MCF 10A (cell line): Measurements from ENCODE around the gene PDZD4. TPM values are rescaled to one million over a fixed set of nuclear protein-coding genes. Genes with fewer than 3 reads are reported as not detected.

ENCODE experiments used
- BruUV-seq: library from RNA; stranded (reverse); fragments of 400-500 nt; replicated peaks from 2 replicates; lab custom pipeline; 2021; lab: Mats Ljungman, UMichigan
- CTCF ChIA-PET: fragments of 300-600 bp; sonication (Branson Sonifier 250); formaldehyde crosslinking; extraction: SDS; loops from one replicate; lab custom pipeline; 2021; ENCODE audit warnings: antibody characterized with exemption, inconsistent platforms; lab: Yijun Ruan, JAX
- POLR2A ChIA-PET: fragments of 300-600, 350-650 bp; sonication (Branson Sonifier 250); formaldehyde crosslinking; extraction: SDS; loops from one replicate; lab custom pipeline; 2020; ENCODE audit warnings: antibody characterized with exemption, inconsistent platforms; lab: Yijun Ruan, JAX
- DNase-seq: peaks from one replicate; pipeline ENCODE4 v3.0.0-alpha.2; 2018; ENCODE audit not compliant: unreplicated experiment
- H3K27ac Mint-ChIP-seq: one replicate; pipeline ENCODE4 v1.8.0; 2022; ENCODE audit warnings: mild to moderate bottlenecking, low read depth, mixed read lengths; ENCODE audit not compliant: unreplicated experiment
- H3K27me3 Mint-ChIP-seq: one replicate; pipeline ENCODE4 v1.8.0; 2022; ENCODE audit warnings: mixed read lengths; ENCODE audit not compliant: insufficient read depth, unreplicated experiment
- H3K36me3 Mint-ChIP-seq: one replicate; pipeline ENCODE4 v1.8.0; 2022; ENCODE audit warnings: mild to moderate bottlenecking, moderate library complexity, mixed read lengths; ENCODE audit not compliant: insufficient read depth, unreplicated experiment
- H3K4me1 Mint-ChIP-seq: one replicate; pipeline ENCODE4 v1.8.0; 2022; ENCODE audit warnings: mixed read lengths; ENCODE audit not compliant: insufficient read depth, unreplicated experiment
- H3K4me3 Mint-ChIP-seq: one replicate; pipeline ENCODE4 v1.8.0; 2022; ENCODE audit warnings: mild to moderate bottlenecking, moderate library complexity, mixed read lengths; ENCODE audit not compliant: unreplicated experiment
- H3K9me3 Mint-ChIP-seq: one replicate; pipeline ENCODE4 v1.8.0; 2022; ENCODE audit warnings: mixed read lengths; ENCODE audit not compliant: unreplicated experiment
- intact Hi-C: fragments of 100-400 bp; cut with micrococcal nuclease; formaldehyde crosslinking; loops from 2 replicates; pipeline ENCODE4 v1.14.1; 2022
- total RNA-seq: library from RNA; stranded (reverse); gene quantifications from 2 replicates; pipeline ENCODE4 v1.2.3, GENCODE V29; 2022
- TF ChIP-seq, protein P1 (sequence below): fragments of 200-600 bp; IDR thresholded peaks from one replicate; pipeline ENCODE4 v1.8.0; 2022; ENCODE audit warnings: antibody characterized with exemption, mild to moderate bottlenecking; ENCODE audit not compliant: unreplicated experiment

PDZD4 gene
- total RNA-seq, 1 experiment from 2014 or later, result not detected

- ChIA-PET POLR2A (no interaction called here), CTCF (no interaction called here)
- DNase-seq, result no peak
- intact Hi-C loops, result no loop called here
- H3K36me3 Mint-ChIP-seq, result no peaks in the 10 kb centered on the region
- H3K4me3 Mint-ChIP-seq, result no peak overlapping the region
- no TSS peak for BruUV-seq
- H3K4me1 Mint-ChIP-seq, result no peaks in the 10 kb centered on the region
- no peak overlapping the region for H3K27ac Mint-ChIP-seq
- peaks cover 27% of the 10 kb centered on the region for H3K27me3 Mint-ChIP-seq
- TF ChIP-seq, protein P1, sequence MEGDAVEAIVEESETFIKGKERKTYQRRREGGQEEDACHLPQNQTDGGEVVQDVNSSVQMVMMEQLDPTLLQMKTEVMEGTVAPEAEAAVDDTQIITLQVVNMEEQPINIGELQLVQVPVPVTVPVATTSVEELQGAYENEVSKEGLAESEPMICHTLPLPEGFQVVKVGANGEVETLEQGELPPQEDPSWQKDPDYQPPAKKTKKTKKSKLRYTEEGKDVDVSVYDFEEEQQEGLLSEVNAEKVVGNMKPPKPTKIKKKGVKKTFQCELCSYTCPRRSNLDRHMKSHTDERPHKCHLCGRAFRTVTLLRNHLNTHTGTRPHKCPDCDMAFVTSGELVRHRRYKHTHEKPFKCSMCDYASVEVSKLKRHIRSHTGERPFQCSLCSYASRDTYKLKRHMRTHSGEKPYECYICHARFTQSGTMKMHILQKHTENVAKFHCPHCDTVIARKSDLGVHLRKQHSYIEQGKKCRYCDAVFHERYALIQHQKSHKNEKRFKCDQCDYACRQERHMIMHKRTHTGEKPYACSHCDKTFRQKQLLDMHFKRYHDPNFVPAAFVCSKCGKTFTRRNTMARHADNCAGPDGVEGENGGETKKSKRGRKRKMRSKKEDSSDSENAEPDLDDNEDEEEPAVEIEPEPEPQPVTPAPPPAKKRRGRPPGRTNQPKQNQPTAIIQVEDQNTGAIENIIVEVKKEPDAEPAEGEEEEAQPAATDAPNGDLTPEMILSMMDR, result no peak
- no peaks in the 10 kb centered on the region for H3K9me3 Mint-ChIP-seq
Measured at GRCh38 chrX:153814591-153815315, 15.6 kb downstream of the PDZD4 start.

- H3K27me3 Mint-ChIP-seq, result peaks cover 27% of the 10 kb centered on the region
- no peak overlapping the region for H3K4me3 Mint-ChIP-seq
- DNase-seq, result no peak
- H3K9me3 Mint-ChIP-seq, result peaks cover under 1% of the 10 kb centered on the region
- intact Hi-C loops, result no loop called here
- ChIA-PET CTCF (interaction anchor here (0.8 kb wide), 1 partner anchor 38 kb away, joined by 3 read pairs; no protein-coding TSS in a partner anchor), POLR2A (no interaction called here)
- TF ChIP-seq, protein P1, result no peak
- H3K27ac Mint-ChIP-seq, result no peak overlapping the region
- no peaks in the 10 kb centered on the region for H3K36me3 Mint-ChIP-seq
- BruUV-seq, result no TSS peak
- H3K4me1 Mint-ChIP-seq, result no peaks in the 10 kb centered on the region
Measured at GRCh38 chrX:153813161-153813560, 17.2 kb downstream of the PDZD4 start.

- CTCF ChIA-PET, result interaction anchor here (0.8 kb wide), 1 partner anchor 39 kb away, joined by 3 read pairs; no protein-coding TSS in a partner anchor
- peaks cover 8% of the 10 kb centered on the region for H3K9me3 Mint-ChIP-seq
- no peaks in the 10 kb centered on the region for H3K36me3 Mint-ChIP-seq
- H3K27ac Mint-ChIP-seq, result no peak overlapping the region
- H3K4me1 Mint-ChIP-seq, result no peaks in the 10 kb centered on the region
- TF ChIP-seq, protein P1, result no peak
- H3K27me3 Mint-ChIP-seq, result peaks cover 26% of the 10 kb centered on the region
- intact Hi-C loops, result no loop called here
- DNase-seq, result no peak
- no TSS peak for BruUV-seq
- H3K4me3 Mint-ChIP-seq, result no peak overlapping the region
- POLR2A ChIA-PET, result no interaction called here
Measured at GRCh38 chrX:153812220-153812619, 18.1 kb downstream of the PDZD4 start.

GRCh38 chrX:153807976-153808375, 22.4 kb downstream of the PDZD4 start:
- TF ChIP-seq, protein P1, result no peak

More at GRCh38 chrX:153807976-153808375, 22.4 kb downstream of the PDZD4 start:
- Mint-ChIP-seq H3K27ac (no peak overlapping the region), H3K4me3 (no peak overlapping the region), H3K4me1 (no peaks in the 10 kb centered on the region), H3K9me3 (peaks cover 8% of the 10 kb centered on the region), H3K36me3 (no peaks in the 10 kb centered on the region), H3K27me3 (peaks cover 12% of the 10 kb centered on the region)
- DNase-seq, result no peak
- BruUV-seq, result no TSS peak
- ChIA-PET CTCF (no interaction called here), POLR2A (no interaction called here)
- intact Hi-C loops, result no loop called here
